Measurements from ENCODE around the gene ANGPTL4. TPM values are rescaled to one million over a fixed set of nuclear protein-coding genes. Genes with fewer than 3 reads are reported as not detected.

ANGPTL4 gene
- total and polyA plus RNA-seq, 2 of the 13 experiments (the other 11 are each of a cell fraction or from before 2014, with no cell fraction given) = 0.80 to 21.7 TPM

DNA sequence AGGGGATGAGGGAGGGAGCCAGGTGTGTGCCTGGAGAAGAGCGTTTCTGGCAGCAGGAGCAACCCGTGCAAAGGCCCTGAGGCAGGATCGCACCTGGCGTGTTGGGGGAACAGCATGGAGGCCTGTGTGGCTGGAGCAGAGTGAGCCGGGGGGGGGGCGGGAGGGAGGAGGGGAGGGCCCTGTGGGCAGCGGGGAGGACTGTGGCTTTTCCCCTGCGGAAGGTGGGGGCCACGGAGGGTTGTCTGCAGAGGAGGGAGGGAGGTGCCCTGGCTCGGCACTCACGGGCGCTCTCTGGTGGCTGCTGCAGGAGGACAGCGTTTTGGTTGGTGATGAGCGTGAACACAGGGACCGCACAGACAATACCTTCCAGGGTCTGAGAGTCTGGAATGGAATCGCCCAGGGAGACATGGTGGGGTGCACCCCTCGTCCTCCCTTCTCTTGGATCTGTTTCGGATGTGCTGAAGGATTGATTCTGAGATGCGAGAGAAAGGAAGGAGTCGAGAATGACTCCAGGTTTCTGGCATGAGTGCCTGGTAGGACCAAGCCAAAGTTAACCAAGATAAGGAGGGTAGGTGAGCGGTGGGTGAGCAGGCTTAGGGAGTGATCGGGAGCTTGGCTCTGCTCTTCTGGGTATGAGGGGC is 32.7 kb downstream of the ANGPTL4 start (continued):
- peak; percentile 81 for TF ChIP-seq CTCF (CRISPR knock-in tag; IDR thresholded peaks at IDR 0.05)
- no peak for TF ChIP-seq GFI1 (CRISPR knock-in tag; IDR thresholded peaks at IDR 0.05; ENCODE audit: borderline replicate concordance)
- TF ChIP-seq ZBTB39 (CRISPR knock-in tag; IDR thresholded peaks at IDR 0.05) = no peak
- TF ChIP-seq, protein P1, sequence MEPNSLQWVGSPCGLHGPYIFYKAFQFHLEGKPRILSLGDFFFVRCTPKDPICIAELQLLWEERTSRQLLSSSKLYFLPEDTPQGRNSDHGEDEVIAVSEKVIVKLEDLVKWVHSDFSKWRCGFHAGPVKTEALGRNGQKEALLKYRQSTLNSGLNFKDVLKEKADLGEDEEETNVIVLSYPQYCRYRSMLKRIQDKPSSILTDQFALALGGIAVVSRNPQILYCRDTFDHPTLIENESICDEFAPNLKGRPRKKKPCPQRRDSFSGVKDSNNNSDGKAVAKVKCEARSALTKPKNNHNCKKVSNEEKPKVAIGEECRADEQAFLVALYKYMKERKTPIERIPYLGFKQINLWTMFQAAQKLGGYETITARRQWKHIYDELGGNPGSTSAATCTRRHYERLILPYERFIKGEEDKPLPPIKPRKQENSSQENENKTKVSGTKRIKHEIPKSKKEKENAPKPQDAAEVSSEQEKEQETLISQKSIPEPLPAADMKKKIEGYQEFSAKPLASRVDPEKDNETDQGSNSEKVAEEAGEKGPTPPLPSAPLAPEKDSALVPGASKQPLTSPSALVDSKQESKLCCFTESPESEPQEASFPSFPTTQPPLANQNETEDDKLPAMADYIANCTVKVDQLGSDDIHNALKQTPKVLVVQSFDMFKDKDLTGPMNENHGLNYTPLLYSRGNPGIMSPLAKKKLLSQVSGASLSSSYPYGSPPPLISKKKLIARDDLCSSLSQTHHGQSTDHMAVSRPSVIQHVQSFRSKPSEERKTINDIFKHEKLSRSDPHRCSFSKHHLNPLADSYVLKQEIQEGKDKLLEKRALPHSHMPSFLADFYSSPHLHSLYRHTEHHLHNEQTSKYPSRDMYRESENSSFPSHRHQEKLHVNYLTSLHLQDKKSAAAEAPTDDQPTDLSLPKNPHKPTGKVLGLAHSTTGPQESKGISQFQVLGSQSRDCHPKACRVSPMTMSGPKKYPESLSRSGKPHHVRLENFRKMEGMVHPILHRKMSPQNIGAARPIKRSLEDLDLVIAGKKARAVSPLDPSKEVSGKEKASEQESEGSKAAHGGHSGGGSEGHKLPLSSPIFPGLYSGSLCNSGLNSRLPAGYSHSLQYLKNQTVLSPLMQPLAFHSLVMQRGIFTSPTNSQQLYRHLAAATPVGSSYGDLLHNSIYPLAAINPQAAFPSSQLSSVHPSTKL (CRISPR knock-in tag; IDR thresholded peaks at IDR 0.05) = no peak
- TF ChIP-seq ATF7-NPFF (CRISPR knock-in tag; IDR thresholded peaks at IDR 0.05; ENCODE audit: low read depth) = no peak
- no peak for TF ChIP-seq GATA4 (IDR thresholded peaks at IDR 0.05; ENCODE audit: borderline replicate concordance, low read depth)
- TF ChIP-seq, protein P2, sequence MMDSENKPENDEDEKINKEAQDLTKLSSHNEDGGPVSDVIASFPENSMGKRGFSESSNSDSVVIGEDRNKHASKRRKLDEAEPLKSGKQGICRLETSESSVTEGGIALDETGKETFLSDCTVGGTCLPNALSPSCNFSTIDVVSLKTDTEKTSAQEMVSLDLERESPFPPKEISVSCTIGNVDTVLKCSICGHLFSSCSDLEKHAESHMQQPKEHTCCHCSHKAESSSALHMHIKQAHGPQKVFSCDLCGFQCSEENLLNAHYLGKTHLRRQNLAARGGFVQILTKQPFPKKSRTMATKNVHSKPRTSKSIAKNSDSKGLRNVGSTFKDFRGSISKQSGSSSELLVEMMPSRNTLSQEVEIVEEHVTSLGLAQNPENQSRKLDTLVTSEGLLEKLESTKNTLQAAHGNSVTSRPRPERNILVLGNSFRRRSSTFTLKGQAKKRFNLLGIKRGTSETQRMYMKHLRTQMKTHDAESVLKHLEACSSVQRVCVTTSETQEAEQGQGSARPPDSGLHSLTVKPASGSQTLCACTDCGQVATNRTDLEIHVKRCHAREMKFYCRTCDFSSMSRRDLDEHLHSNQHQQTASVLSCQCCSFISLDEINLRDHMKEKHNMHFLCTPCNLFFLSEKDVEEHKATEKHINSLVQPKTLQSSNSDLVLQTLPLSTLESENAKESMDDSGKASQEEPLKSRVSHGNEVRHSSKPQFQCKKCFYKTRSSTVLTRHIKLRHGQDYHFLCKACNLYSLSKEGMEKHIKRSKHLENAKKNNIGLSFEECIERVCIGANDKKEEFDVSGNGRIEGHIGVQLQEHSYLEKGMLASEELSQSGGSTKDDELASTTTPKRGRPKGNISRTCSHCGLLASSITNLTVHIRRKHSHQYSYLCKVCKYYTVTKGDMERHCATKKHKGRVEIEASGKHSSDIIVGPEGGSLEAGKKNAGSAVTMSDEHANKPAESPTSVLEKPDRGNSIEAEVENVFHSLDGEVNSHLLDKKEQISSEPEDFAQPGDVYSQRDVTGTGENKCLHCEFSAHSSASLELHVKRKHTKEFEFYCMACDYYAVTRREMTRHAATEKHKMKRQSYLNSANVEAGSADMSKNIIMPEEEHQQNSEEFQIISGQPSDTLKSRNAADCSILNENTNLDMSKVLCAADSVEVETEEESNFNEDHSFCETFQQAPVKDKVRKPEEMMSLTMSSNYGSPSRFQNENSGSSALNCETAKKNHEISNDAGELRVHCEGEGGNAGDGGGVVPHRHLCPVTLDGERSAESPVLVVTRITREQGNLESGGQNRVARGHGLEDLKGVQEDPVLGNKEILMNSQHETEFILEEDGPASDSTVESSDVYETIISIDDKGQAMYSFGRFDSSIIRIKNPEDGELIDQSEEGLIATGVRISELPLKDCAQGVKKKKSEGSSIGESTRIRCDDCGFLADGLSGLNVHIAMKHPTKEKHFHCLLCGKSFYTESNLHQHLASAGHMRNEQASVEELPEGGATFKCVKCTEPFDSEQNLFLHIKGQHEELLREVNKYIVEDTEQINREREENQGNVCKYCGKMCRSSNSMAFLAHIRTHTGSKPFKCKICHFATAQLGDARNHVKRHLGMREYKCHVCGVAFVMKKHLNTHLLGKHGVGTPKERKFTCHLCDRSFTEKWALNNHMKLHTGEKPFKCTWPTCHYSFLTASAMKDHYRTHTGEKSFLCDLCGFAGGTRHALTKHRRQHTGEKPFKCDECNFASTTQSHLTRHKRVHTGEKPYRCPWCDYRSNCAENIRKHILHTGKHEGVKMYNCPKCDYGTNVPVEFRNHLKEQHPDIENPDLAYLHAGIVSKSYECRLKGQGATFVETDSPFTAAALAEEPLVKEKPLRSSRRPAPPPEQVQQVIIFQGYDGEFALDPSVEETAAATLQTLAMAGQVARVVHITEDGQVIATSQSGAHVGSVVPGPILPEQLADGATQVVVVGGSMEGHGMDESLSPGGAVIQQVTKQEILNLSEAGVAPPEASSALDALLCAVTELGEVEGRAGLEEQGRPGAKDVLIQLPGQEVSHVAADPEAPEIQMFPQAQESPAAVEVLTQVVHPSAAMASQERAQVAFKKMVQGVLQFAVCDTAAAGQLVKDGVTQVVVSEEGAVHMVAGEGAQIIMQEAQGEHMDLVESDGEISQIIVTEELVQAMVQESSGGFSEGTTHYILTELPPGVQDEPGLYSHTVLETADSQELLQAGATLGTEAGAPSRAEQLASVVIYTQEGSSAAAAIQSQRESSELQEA (CRISPR knock-in tag; IDR thresholded peaks at IDR 0.05; ENCODE audit: not compliant biosample characterization) = no peak
- TF ChIP-seq SP1 (IDR thresholded peaks at IDR 0.05) = no peak
- TF ChIP-seq SP1 (CRISPR knock-in tag; IDR thresholded peaks at IDR 0.05) = no peak
- TF ChIP-seq YY1 (IDR thresholded peaks at IDR 0.05; ENCODE audit: insufficient read depth, insufficient replicate concordance, low read depth, low read length) = peak; percentile 13
